Mesenchymal stem cell (in vitro differentiated cells and primary cell): Measurements from ENCODE around the gene FOXN3.

Experiments
- DNase-seq: peaks from one replicate; pipeline ENCODE4 v3.0.0-alpha.2; 2013
- H2AFZ ChIP-seq: one replicate; pipeline ENCODE4 v1.6.1; 2013; ENCODE audit warnings: low read depth, mild to moderate bottlenecking, control low read depth, inconsistent platforms, low read length, moderate library complexity
- H2AK5ac ChIP-seq: 2 replicates; pipeline ENCODE4 v1.6.1; 2013; ENCODE audit warnings: low read length, moderate library complexity, mild to moderate bottlenecking, inconsistent platforms; ENCODE audit not compliant: severe bottlenecking
- H2BK120ac ChIP-seq: one replicate; pipeline ENCODE4 v1.6.1; 2013; ENCODE audit warnings: low read depth, mild to moderate bottlenecking, inconsistent platforms, low read length, moderate library complexity
- H2BK12ac ChIP-seq, 2 experiments: one replicate each; pipeline ENCODE4 v1.6.1; 2013; ENCODE audit warnings: inconsistent platforms in 2 of 2, low read length in 2 of 2, mild to moderate bottlenecking in 2 of 2, moderate library complexity in 2 of 2, control low read depth in 1 of 2
- H2BK15ac ChIP-seq: one replicate; pipeline ENCODE4 v1.6.1; 2013; ENCODE audit warnings: mild to moderate bottlenecking, low read depth, inconsistent platforms; ENCODE audit not compliant: poor library complexity, severe bottlenecking
- H2BK5ac ChIP-seq: 2 replicates; pipeline ENCODE4 v1.6.1; 2013; ENCODE audit warnings: low read depth, mild to moderate bottlenecking, low read length, control low read depth, inconsistent platforms; ENCODE audit not compliant: poor library complexity, severe bottlenecking
- H3K14ac ChIP-seq, 2 experiments: one replicate each; pipeline ENCODE4 v1.6.1; 2013; ENCODE audit warnings: inconsistent platforms in 2 of 2, low read length in 2 of 2, control low read depth in 1 of 2, mild to moderate bottlenecking in 1 of 2, moderate library complexity in 1 of 2
- H3K18ac ChIP-seq, 2 experiments: one replicate each; pipeline ENCODE4 v1.6.1; 2013; ENCODE audit warnings: inconsistent platforms in 2 of 2, low read length in 2 of 2, control low read depth in 1 of 2, low read depth in 1 of 2, mild to moderate bottlenecking in 1 of 2
- H3K23ac ChIP-seq, 2 experiments: one replicate each; pipeline ENCODE4 v1.6.1; 2013; ENCODE audit warnings: inconsistent platforms in 2 of 2, low read length in 2 of 2, mild to moderate bottlenecking in 2 of 2, moderate library complexity in 2 of 2, control low read depth in 1 of 2
- H3K27ac ChIP-seq: 2 replicates; pipeline ENCODE4 v1.5.1; 2013; ENCODE audit warnings: mild to moderate bottlenecking, moderate library complexity, low read length, control low read depth, inconsistent platforms; ENCODE audit not compliant: poor library complexity, severe bottlenecking
- H3K27me3 ChIP-seq, 2 experiments: 2 replicates each; pipeline versions ENCODE4 v1.6.1 to v1.7.0; 2013; ENCODE audit warnings: low read length in 2 of 2, mild to moderate bottlenecking in 2 of 2, moderate library complexity in 2 of 2, control low read depth in 1 of 2, inconsistent platforms in 1 of 2; ENCODE audit not compliant: control insufficient read depth in 1 of 2, insufficient read depth in 1 of 2
- H3K36me3 ChIP-seq, 2 experiments: 2 replicates each; pipeline versions ENCODE4 v1.6.1 to v1.7.0; 2013; ENCODE audit warnings: low read length in 2 of 2, control low read depth in 1 of 2, inconsistent platforms in 1 of 2, low read depth in 1 of 2, mild to moderate bottlenecking in 1 of 2; ENCODE audit not compliant: insufficient read depth in 2 of 2, control insufficient read depth in 1 of 2
- H3K4ac ChIP-seq, 2 experiments: one replicate each; pipeline ENCODE4 v1.6.1; 2013; ENCODE audit warnings: inconsistent platforms in 2 of 2, low read length in 2 of 2, mild to moderate bottlenecking in 2 of 2, moderate library complexity in 2 of 2, control low read depth in 1 of 2, low read depth in 1 of 2
- H3K4me1 ChIP-seq: 2 replicates; pipeline ENCODE4 v1.6.1; 2013; ENCODE audit warnings: low read depth, low read length, control low read depth; ENCODE audit not compliant: control insufficient read depth, insufficient read depth
- H3K4me2 ChIP-seq: 2 replicates; pipeline ENCODE4 v1.6.1; 2013; ENCODE audit warnings: low read length, mild to moderate bottlenecking, inconsistent platforms; ENCODE audit not compliant: poor library complexity, severe bottlenecking
- H3K4me3 ChIP-seq, 2 experiments: 2 replicates each; pipeline versions ENCODE4 v1.5.1 to v1.7.0; 2013; ENCODE audit warnings: low read length in 2 of 2, mild to moderate bottlenecking in 2 of 2, control low read depth in 1 of 2, low read depth in 1 of 2; ENCODE audit not compliant: insufficient read depth in 1 of 2
- H3K79me1 ChIP-seq: replicated peaks from 2 replicates; pipeline ENCODE4 v1.6.1; 2013; ENCODE audit warnings: mild to moderate bottlenecking, control low read depth, low read length, inconsistent platforms; ENCODE audit not compliant: poor library complexity, severe bottlenecking
- H3K9ac ChIP-seq: 2 replicates; pipeline ENCODE4 v1.7.0; 2013; ENCODE audit warnings: mild to moderate bottlenecking, low read length, moderate library complexity
- H3K9me3 ChIP-seq: 2 replicates; pipeline ENCODE4 v1.7.0; 2013; ENCODE audit warnings: mild to moderate bottlenecking, low read length; ENCODE audit not compliant: control insufficient read depth
- H4K8ac ChIP-seq: one replicate; pipeline ENCODE4 v1.6.1; 2013; ENCODE audit warnings: inconsistent platforms, mild to moderate bottlenecking, low read length, moderate library complexity
- H4K91ac ChIP-seq: one replicate; pipeline ENCODE4 v1.6.1; 2013; ENCODE audit warnings: mild to moderate bottlenecking, low read length, inconsistent platforms
- WGBS: methylation state at CpG from one replicate; pipeline ENCODE4 v1.1.7; 2013; ENCODE audit warnings: mixed read lengths; 5-methylcytosine and 5-hydroxymethylcytosine counted together

FOXN3 gene

GRCh38 chr14:89416002-89416995, 734 bp downstream of the FOXN3 start:
- peak overlapping the region; percentile 97 for H3K9ac ChIP-seq
- DNase-seq: peak; percentile 98
- no peaks in the 10 kb centered on the region for H3K9me3 ChIP-seq
- H3K4ac ChIP-seq: peak overlapping the region in 1 of 2 experiments; percentile 86
- no peaks in the 10 kb centered on the region for H3K27me3 ChIP-seq
- H3K27ac ChIP-seq: peak overlapping the region; percentile 71
- peak overlapping the region; percentile 33 to 87 for H3K18ac ChIP-seq
- no peak overlapping the region for H4K8ac ChIP-seq
- H3K23ac ChIP-seq: peak overlapping the region in 1 of 2 experiments; percentile 69
- H4K91ac ChIP-seq: peak overlapping the region; percentile 25
- H2BK5ac ChIP-seq: peak overlapping the region; percentile 66
- peak overlapping the region; percentile 66 to 86 for H2BK12ac ChIP-seq
- 1% methylated on average over 68 of the region's 98 CpGs for WGBS
- H3K36me3 ChIP-seq: peaks cover 6 to 15% of the 10 kb centered on the region in 2 experiments
- H2AFZ ChIP-seq: peak overlapping the region; percentile 53
- peaks cover 28% of the 10 kb centered on the region for H3K79me1 ChIP-seq
- peaks cover 15% of the 10 kb centered on the region for H3K4me1 ChIP-seq
- peak overlapping the region; percentile 85 for H2BK120ac ChIP-seq
- peak overlapping the region; percentile 90 to 91 for H3K4me3 ChIP-seq
- peak overlapping the region; percentile 23 for H2BK15ac ChIP-seq
- peak overlapping the region in 1 of 2 experiments; percentile 88 for H3K14ac ChIP-seq
- H3K4me2 ChIP-seq: peak overlapping the region; percentile 95
- H2AK5ac ChIP-seq: no peak overlapping the region

- peak overlapping the region; percentile 97 for H3K9ac ChIP-seq
- no peaks in the 10 kb centered on the region for H3K9me3 ChIP-seq
- no peak overlapping the region for H2BK5ac ChIP-seq
- no peak for DNase-seq
- H4K91ac ChIP-seq: no peak overlapping the region
- no peak overlapping the region for H2BK12ac ChIP-seq
- H2AK5ac ChIP-seq: no peak overlapping the region
- H3K4ac ChIP-seq: no peak overlapping the region
- H3K27me3 ChIP-seq: no peaks in the 10 kb centered on the region
- 75% methylated on average over 5 of the region's 5 CpGs for WGBS
- H3K14ac ChIP-seq: no peak overlapping the region
- no peak overlapping the region for H3K27ac ChIP-seq
- peak overlapping the region in 1 of 2 experiments; percentile 90 for H3K4me3 ChIP-seq
- H3K79me1 ChIP-seq: peaks cover 37% of the 10 kb centered on the region
- H3K18ac ChIP-seq: peak overlapping the region; percentile 21 to 40
- H3K23ac ChIP-seq: no peak overlapping the region
- peaks cover 15% of the 10 kb centered on the region for H3K4me1 ChIP-seq
- H2BK15ac ChIP-seq: no peak overlapping the region
- no peak overlapping the region for H2AFZ ChIP-seq
- peak overlapping the region; percentile 61 for H3K4me2 ChIP-seq
- peaks cover 15 to 20% of the 10 kb centered on the region in 2 experiments for H3K36me3 ChIP-seq
- H2BK120ac ChIP-seq: peak overlapping the region; percentile 5
- peak overlapping the region; percentile 69 for H4K8ac ChIP-seq
Measured at GRCh38 chr14:89415159-89415558, 1.9 kb downstream of the FOXN3 start.

- H2BK5ac ChIP-seq: no peak overlapping the region
Measured at GRCh38 chr14:89411976-89412375, 5.1 kb downstream of the FOXN3 start.

GRCh38 chr14:89409961-89410360, 7.1 kb downstream of the FOXN3 start:
- Histone ChIP-seq H3K9me3 (no peaks in the 10 kb centered on the region), H3K36me3 (peaks cover 18 to 20% of the 10 kb centered on the region in 2 experiments), H3K18ac (no peak overlapping the region), H4K8ac (no peak overlapping the region), H2BK120ac (no peak overlapping the region), H3K27ac (no peak overlapping the region), H2AK5ac (no peak overlapping the region), H3K14ac (no peak overlapping the region), H2BK5ac (no peak overlapping the region), H3K4me2 (no peak overlapping the region), H3K79me1 (peaks cover 45% of the 10 kb centered on the region), H3K4me3 (no peak overlapping the region), H2BK12ac (no peak overlapping the region), H2AFZ (no peak overlapping the region), H3K4ac (no peak overlapping the region), H3K27me3 (no peaks in the 10 kb centered on the region), H2BK15ac (no peak overlapping the region), H3K4me1 (peaks cover 2% of the 10 kb centered on the region), H3K23ac (no peak overlapping the region), H3K9ac (peak overlapping the region; percentile 36), H4K91ac (no peak overlapping the region)
- WGBS: 87% methylated on average over 9 of the region's 10 CpGs
- DNase-seq: no peak

More at GRCh38 chr14:89411976-89412375, 5.1 kb downstream of the FOXN3 start:
- DNase-seq: no peak
- no peaks in the 10 kb centered on the region for H3K9me3 ChIP-seq
- no peak overlapping the region for H3K27ac ChIP-seq
- no peak overlapping the region for H3K4ac ChIP-seq
- WGBS: 98% methylated on average over 11 of the region's 11 CpGs
- H3K27me3 ChIP-seq: no peaks in the 10 kb centered on the region
- H3K4me1 ChIP-seq: peaks cover 2% of the 10 kb centered on the region
- no peak overlapping the region for H3K23ac ChIP-seq
- H4K91ac ChIP-seq: no peak overlapping the region
- no peak overlapping the region for H4K8ac ChIP-seq
- H2BK12ac ChIP-seq: no peak overlapping the region
- H3K14ac ChIP-seq: no peak overlapping the region
- H2AK5ac ChIP-seq: no peak overlapping the region
- peaks cover 43% of the 10 kb centered on the region for H3K79me1 ChIP-seq
- no peak overlapping the region for H3K18ac ChIP-seq
- no peak overlapping the region for H3K9ac ChIP-seq
- H3K4me3 ChIP-seq: no peak overlapping the region
- no peak overlapping the region for H2AFZ ChIP-seq
- no peak overlapping the region for H3K4me2 ChIP-seq
- H3K36me3 ChIP-seq: peaks cover 15% of the 10 kb centered on the region in 2 experiments
- no peak overlapping the region for H2BK120ac ChIP-seq
- no peak overlapping the region for H2BK15ac ChIP-seq
